ENCODE results near the gene SYVN1. TPM values are rescaled to one million over a fixed set of nuclear protein-coding genes. Genes with fewer than 3 reads are reported as not detected.
A peak's percentile ranks its signal among the peaks of the same experiment; 100 is the strongest.
"Not testable (repeated sequence)": the region's sequence is repeated elsewhere in the genome, so short reads cannot be mapped to it uniquely, and the experiment has no call there.

SYVN1 gene
- total RNA-seq, result 10 to 100 TPM; 34.4 to 35.1 TPM

- Mint-ChIP-seq H3K27ac (peak within 1 kb of the TSS; percentile 100), H3K4me3 (peak within 1 kb of the TSS; percentile 96), H3K9me3 (ENCODE audit: low read depth) (no peaks in the 10 kb centered on the region), H3K36me3 (peaks cover 5% of the 10 kb centered on the region), H3K4me1 (peaks cover 34% of the 10 kb centered on the region), H3K27me3 (no peaks in the 10 kb centered on the region)
- CTCF ChIA-PET, result interaction anchor here (0.6 to 4.3 kb wide), 20 partner anchors 9 to 390 kb away, joined by 3 to 31 read pairs (median 4); partner anchors contain the start of genes ARL2, CAPN1, CDC42EP2 and CDCA5
- ATAC-seq, result peak; percentile 82
- peak; percentile 93 for DNase-seq
These were observed at the start of gene SYVN1 for GRCh38 chr11:65134240-65134951. Gene SYVN1, minus strand, starts transcription at chr11:65134519. Its CDS starts 918 bp downstream, at chr11:65133601.

DNA sequence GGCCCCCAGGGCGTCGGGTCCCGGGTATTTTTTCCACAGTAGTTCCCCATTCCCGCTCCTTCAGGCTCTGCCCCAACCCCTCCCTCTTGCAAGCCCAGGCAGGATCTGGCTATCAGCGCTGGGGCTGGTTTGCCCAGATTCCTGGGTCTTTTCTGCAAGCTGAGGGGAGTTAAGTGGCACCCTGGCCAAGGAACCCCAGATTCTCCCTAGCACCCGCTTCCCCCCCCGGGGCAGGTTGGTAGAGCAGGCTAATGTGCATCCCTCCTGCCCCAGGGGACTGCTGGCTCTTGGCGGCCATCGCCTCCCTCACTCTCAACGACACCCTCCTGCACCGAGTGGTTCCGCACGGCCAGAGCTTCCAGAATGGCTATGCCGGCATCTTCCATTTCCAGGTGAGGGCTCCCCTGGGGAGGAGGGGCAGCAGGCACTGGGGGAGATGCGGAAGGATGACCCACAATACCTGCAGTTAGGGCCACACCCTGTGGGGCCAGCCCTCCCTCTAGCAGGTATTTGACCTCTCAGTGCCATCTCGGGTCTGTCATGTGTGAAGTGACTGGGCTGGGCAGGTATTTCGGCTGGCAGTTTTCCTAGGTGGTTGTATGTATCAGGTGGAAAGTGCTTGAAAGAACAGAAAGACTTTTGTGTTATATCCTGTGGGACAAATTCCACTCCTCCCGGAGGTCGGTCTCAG is 49.0 kb upstream of the SYVN1 start:
- ATAC-seq (no peak), DNase-seq (no peak)
- Mint-ChIP-seq H3K36me3 (peaks cover 7% of the 10 kb centered on the region), H3K27me3 (no peaks in the 10 kb centered on the region), H3K4me3 (peak overlapping the region; percentile 83), H3K4me1 (peaks cover 19% of the 10 kb centered on the region), H3K27ac (peak overlapping the region; percentile 49), H3K9me3 (ENCODE audit: low read depth) (no peaks in the 10 kb centered on the region)
- CTCF ChIA-PET, result interaction anchor here (1.5 to 5.6 kb wide), 4 partner anchors 19 to 132 kb away, joined by 3 to 36 read pairs (median 10); partner anchors contain the start of genes CDC42EP2, FAU, MRPL49 and TM7SF2

- peak overlapping the region; percentile 63 for H3K27ac Mint-ChIP-seq
- H3K4me1 Mint-ChIP-seq, result peaks cover 19% of the 10 kb centered on the region
- H3K4me3 Mint-ChIP-seq, result peak overlapping the region; percentile 83
- H3K36me3 Mint-ChIP-seq, result peaks cover 7% of the 10 kb centered on the region
- H3K27me3 Mint-ChIP-seq, result no peaks in the 10 kb centered on the region
- ATAC-seq (peak; percentile 5), DNase-seq (peak; percentile 51)
- CTCF ChIA-PET, result interaction anchor here (0.9 to 5.6 kb wide), 17 partner anchors 9 to 645 kb away, joined by 3 to 36 read pairs (median 4); partner anchors contain the start of genes ARL2, CDC42EP2, FAU and MRPL49
- H3K9me3 Mint-ChIP-seq (ENCODE audit: low read depth), result no peaks in the 10 kb centered on the region
These were observed 48.2 kb upstream of the SYVN1 start for GRCh38 chr11:65182258-65183170.

DNA sequence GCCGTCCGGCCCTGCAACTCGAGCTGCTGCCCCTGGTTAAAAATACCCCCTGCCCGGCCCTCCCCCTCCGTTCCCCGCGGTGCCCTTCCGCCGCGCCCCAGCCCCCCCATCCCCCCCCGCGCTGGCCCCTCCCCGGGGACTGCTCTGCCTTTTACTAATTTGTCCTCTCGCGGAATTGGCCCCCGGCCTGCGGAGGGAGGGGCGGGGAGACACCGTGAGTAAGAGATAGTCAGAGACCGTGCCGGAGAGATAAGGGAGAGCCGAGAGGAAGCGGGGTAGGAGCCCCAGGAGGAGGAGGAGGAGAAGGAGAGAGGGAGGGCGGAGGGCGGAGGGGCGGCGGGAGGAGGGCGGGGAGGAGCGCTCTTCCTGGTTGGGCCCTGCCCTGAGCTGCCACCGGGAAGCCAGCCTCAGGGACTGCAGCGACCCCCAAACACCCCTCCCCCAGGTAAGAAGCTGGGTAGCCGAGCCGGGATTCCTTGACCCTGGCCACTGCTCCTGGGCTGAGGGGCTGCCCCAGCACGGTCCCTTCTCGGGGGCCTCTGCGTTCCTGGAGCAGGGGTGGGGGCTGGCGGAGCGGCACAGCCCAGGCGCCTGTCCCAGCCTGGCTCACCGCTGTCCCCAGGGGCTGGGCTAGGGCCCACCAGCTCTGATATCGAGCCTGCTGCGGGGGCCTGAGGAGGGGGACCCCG is 47.4 kb upstream of the SYVN1 start, which contains the start of gene CAPN1:
TSS of gene CAPN1 (plus strand) at position 360 of the 689 bp plus-strand sequence. CDS start 774 bp downstream, outside the sequence.
- peak; percentile 85 for DNase-seq
- Mint-ChIP-seq H3K27ac (peak within 1 kb of the TSS; percentile 82), H3K9me3 (ENCODE audit: low read depth) (no peaks in the 10 kb centered on the region), H3K4me1 (peaks cover 19% of the 10 kb centered on the region), H3K36me3 (peaks cover 5% of the 10 kb centered on the region), H3K27me3 (no peaks in the 10 kb centered on the region), H3K4me3 (peak within 1 kb of the TSS; percentile 83)
- ATAC-seq, result peak; percentile 80
- CTCF ChIA-PET, result interaction anchor here (0.6 to 5.6 kb wide), 25 partner anchors 10 to 645 kb away, joined by 3 to 36 read pairs (median 4); partner anchors contain the start of genes ARL2, CDC42EP2, FAU and MRPL49

GRCh38 chr11:65180877-65181568 is 46.7 kb upstream of the SYVN1 start:
- Mint-ChIP-seq H3K27me3 (no peaks in the 10 kb centered on the region), H3K4me1 (peaks cover 19% of the 10 kb centered on the region), H3K36me3 (peaks cover 2% of the 10 kb centered on the region), H3K4me3 (peak overlapping the region; percentile 78), H3K9me3 (ENCODE audit: low read depth) (no peaks in the 10 kb centered on the region), H3K27ac (peak overlapping the region; percentile 68)
- ATAC-seq (peak; percentile 79), DNase-seq (peak; percentile 72)
- CTCF ChIA-PET, result interaction anchor here (0.6 to 5.6 kb wide), 22 partner anchors 12 to 328 kb away, joined by 3 to 36 read pairs (median 4); partner anchors contain the start of genes ARL2, CDC42EP2, FAU and MRPL49

- H3K4me1 Mint-ChIP-seq; H3K4me3 Mint-ChIP-seq; ATAC-seq; DNase-seq; CTCF ChIA-PET; H3K27ac Mint-ChIP-seq; H3K9me3 Mint-ChIP-seq (ENCODE audit: low read depth); H3K27me3 Mint-ChIP-seq; H3K36me3 Mint-ChIP-seq: not testable (repeated sequence)
These were observed 40.3 kb upstream of the SYVN1 start for GRCh38 chr11:65174571-65175010.

GRCh38 chr11:65172600-65172999 is 38.3 kb upstream of the SYVN1 start:
- CTCF ChIA-PET, result no interaction called here
- ATAC-seq (no peak), DNase-seq (no peak)
- Mint-ChIP-seq H3K4me1 (peaks cover 11% of the 10 kb centered on the region), H3K9me3 (ENCODE audit: low read depth) (no peaks in the 10 kb centered on the region), H3K36me3 (no peaks in the 10 kb centered on the region), H3K27ac (no peak overlapping the region), H3K4me3 (no peak overlapping the region), H3K27me3 (no peaks in the 10 kb centered on the region)

- DNase-seq (no peak), ATAC-seq (no peak)
- H3K9me3 Mint-ChIP-seq (ENCODE audit: low read depth), result no peaks in the 10 kb centered on the region
- peak within 1 kb of the TSS; percentile 75 for H3K27ac Mint-ChIP-seq
- CTCF ChIA-PET, result no interaction called here
- no peaks in the 10 kb centered on the region for H3K27me3 Mint-ChIP-seq
- H3K4me3 Mint-ChIP-seq, result no peak within 1 kb of the TSS
- H3K4me1 Mint-ChIP-seq, result peaks cover 11% of the 10 kb centered on the region
- no peaks in the 10 kb centered on the region for H3K36me3 Mint-ChIP-seq
These were observed 35.8 kb upstream of the SYVN1 start, which contains the start of gene SPDYC for GRCh38 chr11:65170058-65170534. Gene SPDYC, plus strand, starts transcription at chr11:65170233. Its CDS starts 1,125 bp downstream, at chr11:65171358.

DNA sequence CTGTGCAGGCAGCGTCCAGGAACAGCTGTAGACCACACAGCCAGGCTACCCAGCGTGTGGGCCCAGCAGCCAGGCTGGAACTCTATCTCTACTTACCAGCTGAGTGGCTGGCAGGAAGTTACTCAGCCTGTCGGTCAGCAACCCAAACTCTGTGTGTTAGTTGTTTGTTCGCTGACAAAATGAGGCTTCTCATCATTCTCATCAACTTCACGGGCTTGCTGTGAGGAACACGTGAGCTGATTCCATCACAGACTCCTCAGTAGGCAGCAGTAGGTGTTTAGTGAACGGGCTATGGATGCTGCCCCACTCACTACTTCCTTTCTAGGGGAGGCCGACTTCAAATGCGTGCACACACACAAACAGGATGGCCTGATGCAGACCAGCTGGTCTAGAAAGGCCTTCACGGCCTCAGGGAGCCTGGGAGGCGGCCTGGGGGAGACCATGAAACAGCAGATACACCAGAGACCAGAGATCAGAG is 34.9 kb upstream of the SYVN1 start:
- ATAC-seq (peak; percentile 51), DNase-seq (no peak)
- Mint-ChIP-seq H3K4me3 (no peak overlapping the region), H3K36me3 (no peaks in the 10 kb centered on the region), H3K4me1 (peaks cover 11% of the 10 kb centered on the region), H3K27ac (peak overlapping the region; percentile 75), H3K9me3 (ENCODE audit: low read depth) (no peaks in the 10 kb centered on the region), H3K27me3 (no peaks in the 10 kb centered on the region)
- CTCF ChIA-PET, result interaction anchor here (0.9 to 1.4 kb wide), 3 partner anchors 11 to 161 kb away, joined by 3 to 4 read pairs (median 3); partner anchors contain the start of gene CAPN1

GRCh38 chr11:65167656-65168055 is 33.3 kb upstream of the SYVN1 start:
- H3K4me1 Mint-ChIP-seq, result peaks cover 11% of the 10 kb centered on the region
- CTCF ChIA-PET, result interaction anchor here (0.8 to 1.4 kb wide), 2 partner anchors 58 to 162 kb away, joined by 3 read pairs; no protein-coding TSS in a partner anchor
- H3K27ac Mint-ChIP-seq, result no peak overlapping the region
- no peaks in the 10 kb centered on the region for H3K36me3 Mint-ChIP-seq
- no peak overlapping the region for H3K4me3 Mint-ChIP-seq
- no peaks in the 10 kb centered on the region for H3K9me3 Mint-ChIP-seq (ENCODE audit: low read depth)
- no peaks in the 10 kb centered on the region for H3K27me3 Mint-ChIP-seq
- ATAC-seq (no peak), DNase-seq (no peak)

GRCh38 chr11:65166893-65167292 is 32.6 kb upstream of the SYVN1 start:
- CTCF ChIA-PET, result no interaction called here
- no peaks in the 10 kb centered on the region for H3K36me3 Mint-ChIP-seq
- peaks cover 11% of the 10 kb centered on the region for H3K4me1 Mint-ChIP-seq
- H3K27ac Mint-ChIP-seq, result no peak overlapping the region
- no peak for DNase-seq
- ATAC-seq, result no peak
- H3K27me3 Mint-ChIP-seq, result peaks cover 2% of the 10 kb centered on the region
- H3K4me3 Mint-ChIP-seq, result no peak overlapping the region
- no peaks in the 10 kb centered on the region for H3K9me3 Mint-ChIP-seq (ENCODE audit: low read depth)
